Bronchial epithelial cell (primary cell): Measurements from ENCODE around the gene POMT2. TPM values are rescaled to one million over a fixed set of nuclear protein-coding genes. Genes with fewer than 3 reads are reported as not detected.

Source experiments
- DNase-seq: peaks from one replicate; pipeline ENCODE4 v3.0.0-alpha.2; 2010; ENCODE audit warnings: low read depth
- FAIRE-seq: peaks from 2 replicates; lab custom pipeline; 2011; peaks lifted over from hg19 to GRCh38; lab: Jason Lieb, UNC
- H3K27me3 ChIP-seq: 2 replicates; pipeline ENCODE4 v1.5.1; 2011; ENCODE audit warnings: low read length; ENCODE audit not compliant: control insufficient read depth, insufficient read depth
- H3K36me3 ChIP-seq: 2 replicates; pipeline ENCODE4 v1.5.1; 2011; ENCODE audit warnings: low read length; ENCODE audit not compliant: control insufficient read depth, insufficient read depth
- H3K4me3 ChIP-seq: 2 replicates; pipeline ENCODE4 v1.5.1; 2011; ENCODE audit warnings: mild to moderate bottlenecking, low read depth, low read length, control low read depth
- CTCF ChIP-seq: IDR thresholded peaks from 2 replicates; pipeline ENCODE4 v1.5.1; 2011; ENCODE audit warnings: mild to moderate bottlenecking, moderate library complexity, low read length, control low read depth, inconsistent platforms; ENCODE audit not compliant: insufficient read depth, severe bottlenecking
- total RNA-seq: library from RNA; depleted of rRNA; stranded (reverse); fragments of >200 nt; gene quantifications from 2 replicates; pipeline ENCODE4 v1.2.1, GENCODE V29; 2014

POMT2 gene
- total RNA-seq, 1 donor from 2014 or later = 5.8 TPM

- H3K36me3 ChIP-seq = no peaks in the 10 kb centered on the region
- DNase-seq (no peak), FAIRE-seq (no peak)
- no peaks in the 10 kb centered on the region for H3K27me3 ChIP-seq
- no peak for TF ChIP-seq CTCF
- H3K4me3 ChIP-seq = no peak overlapping the region
Measured at GRCh38 chr14:77335576-77335975, 14.9 kb upstream of the POMT2 start.

- no peaks in the 10 kb centered on the region for H3K27me3 ChIP-seq
- TF ChIP-seq CTCF = no peak
- no peaks in the 10 kb centered on the region for H3K36me3 ChIP-seq
- no peak overlapping the region for H3K4me3 ChIP-seq
- DNase-seq (no peak), FAIRE-seq (no peak)
Measured at GRCh38 chr14:77329872-77330271, 9.2 kb upstream of the POMT2 start.

GRCh38 chr14:77327111-77327510 is 6.4 kb upstream of the POMT2 start:
- no peaks in the 10 kb centered on the region for H3K36me3 ChIP-seq
- H3K27me3 ChIP-seq = no peaks in the 10 kb centered on the region
- DNase-seq = no peak
- TF ChIP-seq CTCF = no peak
- FAIRE-seq = no peak
- H3K4me3 ChIP-seq = no peak overlapping the region

GRCh38 chr14:77325746-77326094 is 5.0 kb upstream of the POMT2 start:
- FAIRE-seq (no peak), DNase-seq (no peak)
- H3K27me3 ChIP-seq = no peaks in the 10 kb centered on the region
- H3K36me3 ChIP-seq = no peaks in the 10 kb centered on the region
- H3K4me3 ChIP-seq = no peak overlapping the region
- TF ChIP-seq CTCF = no peak

- TF ChIP-seq CTCF = no peak
- no peaks in the 10 kb centered on the region for H3K27me3 ChIP-seq
- FAIRE-seq = no peak
- no peak for DNase-seq
- no peak overlapping the region for H3K4me3 ChIP-seq
- no peaks in the 10 kb centered on the region for H3K36me3 ChIP-seq
Measured at GRCh38 chr14:77324816-77325745, 4.4 kb upstream of the POMT2 start.
